Activated T-helper 1 cell treated with anti-CD3 and anti-CD28 coated beads, Interleukin-2, amount 50 U/mL, for 16 hours (primary cell): Measurements from ENCODE around the gene CENPA.
"Not testable (repeated sequence)": the region's sequence is repeated elsewhere in the genome, so short reads cannot be mapped to it uniquely, and the experiment has no call there.

Experiments
- DNase-seq, 2 donors: peaks; one replicate each; pipeline ENCODE4 v3.0.0-alpha.2; 2020; ENCODE audit warnings: low read depth in 1 of 2, low spot score in 1 of 2

The CENPA gene

DNA sequence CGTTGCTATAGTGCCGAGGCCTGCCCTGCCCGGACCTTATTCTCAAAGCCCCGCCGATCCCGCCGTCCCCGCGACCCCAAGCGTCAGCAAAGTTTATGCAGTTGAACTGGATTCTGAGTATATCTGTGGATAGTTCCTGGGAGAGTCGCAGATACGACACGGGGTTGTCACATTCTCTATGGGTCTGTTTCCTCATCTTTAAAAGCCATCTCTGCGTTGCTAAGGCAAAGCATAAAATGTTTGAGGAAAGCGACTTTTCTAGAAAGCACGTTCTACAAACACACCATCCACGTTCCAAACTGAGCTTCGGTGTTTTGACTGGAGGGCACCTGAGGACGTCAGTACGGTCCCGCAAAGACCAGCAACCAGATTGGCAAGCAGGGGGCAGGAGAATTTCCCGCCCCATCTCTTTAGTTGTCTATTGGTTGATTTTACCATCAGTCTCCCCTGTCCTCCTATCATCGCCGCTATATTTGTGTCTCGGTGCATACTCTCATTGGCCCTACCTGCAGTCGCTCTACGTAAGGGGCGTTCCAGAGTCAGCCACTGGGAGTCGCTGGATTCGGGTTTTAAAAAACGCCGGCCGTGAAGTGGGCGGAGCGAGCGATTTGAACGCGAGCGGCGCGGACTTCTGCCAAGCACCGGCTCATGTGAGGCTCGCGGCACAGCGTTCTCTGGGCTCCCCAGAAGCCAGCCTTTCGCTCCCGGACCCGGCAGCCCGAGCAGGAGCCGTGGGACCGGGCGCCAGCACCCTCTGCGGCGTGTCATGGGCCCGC, at the start of gene CENPA:
CENPA (plus strand) TSS at position 626 of the 776 bp plus-strand sequence; CDS start at position 767, 141 bp downstream.
- peak; percentile 88 to 89 for DNase-seq

DNA sequence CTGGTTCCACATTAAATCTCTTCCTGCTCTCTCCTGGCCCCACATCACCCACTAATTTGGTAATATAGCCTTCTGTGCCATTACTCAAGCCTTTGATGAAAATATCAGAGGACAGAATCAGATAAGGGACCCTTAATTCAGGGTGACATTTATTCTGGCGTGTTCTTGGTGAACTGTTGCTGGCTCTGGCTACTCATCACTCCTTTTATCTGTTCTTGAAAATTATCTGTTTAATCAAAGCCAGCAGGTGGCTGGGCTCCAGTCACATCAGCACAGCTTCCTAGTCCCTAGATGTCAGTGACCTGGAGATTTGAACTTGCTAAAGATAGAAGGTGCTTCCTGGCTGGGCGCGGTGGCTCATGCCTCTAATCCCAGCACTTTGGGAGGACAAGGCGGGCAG, 48.6 kb upstream of the CENPA start:
- no peak for DNase-seq

DNA sequence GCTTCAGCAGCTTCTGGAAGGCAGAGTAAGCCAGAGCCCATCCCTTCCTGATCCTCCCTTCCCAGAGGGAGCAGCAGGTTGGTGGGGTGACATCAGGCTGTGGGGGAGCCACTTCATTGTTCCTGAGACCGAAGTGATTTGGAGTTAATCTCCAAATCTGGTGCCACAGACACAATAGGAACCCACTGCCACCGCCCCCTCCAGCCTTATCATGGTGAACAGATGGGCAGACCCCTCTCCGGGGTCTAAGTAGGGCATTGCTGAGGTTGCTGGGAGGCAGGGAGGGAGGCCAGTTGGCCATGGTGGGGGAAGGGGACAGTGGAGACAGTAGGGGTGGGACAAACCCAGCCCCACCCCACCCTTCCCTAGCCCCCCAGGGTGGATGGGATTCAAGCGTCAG, 47.4 kb upstream of the CENPA start:
- DNase-seq, result no peak

DNA sequence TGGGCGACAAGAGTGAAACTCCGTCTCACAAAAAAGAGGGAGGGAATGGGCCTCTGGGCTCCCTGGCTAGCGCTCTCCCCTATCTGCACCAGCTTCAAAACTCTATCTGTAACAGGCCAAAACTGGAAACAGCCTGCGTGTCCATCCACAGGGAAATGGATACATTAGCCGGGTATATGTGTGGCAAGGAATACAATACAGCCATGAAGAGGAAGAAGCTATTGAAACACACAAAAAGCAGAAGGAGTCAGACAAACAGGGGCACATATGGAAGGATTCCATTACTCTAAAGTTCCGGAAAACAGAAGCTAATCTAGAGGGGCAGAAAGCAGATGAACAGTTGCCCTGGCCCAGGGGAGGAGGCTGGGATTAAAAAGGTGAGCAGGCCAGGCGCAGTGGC, 46.3 kb upstream of the CENPA start:
- no peak for DNase-seq

DNA sequence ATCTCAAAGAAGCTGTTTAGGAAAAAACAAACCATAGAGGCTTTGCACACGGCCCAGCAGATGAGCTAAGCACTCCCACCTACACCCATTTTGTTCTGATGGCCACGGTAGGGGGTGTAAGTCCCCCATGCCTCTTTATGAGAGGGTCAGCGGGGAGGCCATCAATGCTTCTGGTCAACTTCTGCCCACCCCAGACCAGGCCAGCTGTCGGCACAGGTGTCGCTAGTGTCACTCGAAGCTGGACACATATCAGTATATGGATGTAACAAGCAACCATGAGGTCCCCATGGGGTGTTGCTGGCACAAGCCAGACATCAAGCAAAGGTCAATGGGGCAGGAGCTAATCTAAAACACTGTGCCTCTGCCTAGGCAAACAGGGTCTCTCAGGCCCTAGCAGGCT, 45.5 kb upstream of the CENPA start:
- DNase-seq, result no peak

DNA sequence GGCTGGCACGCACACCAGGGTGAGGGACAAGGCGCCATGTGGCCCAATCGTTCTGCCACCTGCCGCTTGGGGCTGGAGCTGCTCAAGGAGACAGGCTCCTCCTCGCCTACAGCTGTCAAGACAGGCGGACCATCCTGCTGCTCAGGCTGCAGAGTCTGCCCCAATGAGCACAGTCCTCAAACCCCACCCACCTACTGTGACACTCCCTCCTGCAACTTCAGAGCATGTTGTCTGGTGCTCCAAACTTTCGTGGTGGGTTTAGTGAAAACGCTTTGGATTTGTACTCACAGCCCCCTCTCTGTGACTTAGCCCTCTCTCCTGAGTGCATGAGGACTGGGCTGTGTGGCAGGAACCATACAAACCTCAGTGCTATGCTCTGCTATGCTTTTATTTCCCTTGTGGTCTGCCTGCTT, 45.0 kb upstream of the CENPA start:
- DNase-seq, result no peak

DNA sequence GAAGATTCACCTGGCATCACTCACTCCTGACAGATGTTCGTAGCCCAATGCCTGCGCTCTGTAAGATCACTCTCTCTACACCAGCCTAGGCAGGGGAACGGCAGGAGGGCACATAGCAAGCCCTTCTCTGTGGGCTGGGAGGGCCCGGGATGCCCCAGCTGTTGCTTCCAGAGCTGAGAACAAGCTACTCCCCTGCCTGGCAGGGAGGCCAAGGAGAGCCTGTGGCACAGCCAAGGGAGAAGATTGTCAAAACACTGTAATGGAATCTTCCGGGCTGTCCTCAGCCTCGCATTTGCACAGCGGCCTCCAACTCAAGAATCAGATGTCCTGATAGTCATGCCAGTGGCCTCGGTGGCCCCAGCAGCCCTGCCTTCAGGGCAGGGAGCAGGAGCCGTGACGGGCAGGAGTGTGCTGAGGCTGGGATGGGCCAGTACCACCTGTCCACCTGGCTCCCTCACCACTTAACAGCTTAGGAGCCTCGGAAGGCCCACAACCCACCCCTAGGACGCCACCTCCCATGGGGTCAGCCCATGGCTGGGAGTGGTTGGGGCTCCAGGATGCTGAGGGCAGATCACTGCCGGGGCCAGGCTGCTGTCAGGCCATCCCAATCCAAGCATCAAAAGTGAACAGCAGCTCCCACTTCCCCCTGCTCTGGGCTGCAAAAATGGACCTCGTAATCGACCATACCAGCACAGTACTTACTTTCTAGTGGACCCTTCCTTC, 43.6 kb upstream of the CENPA start:
- DNase-seq, result no peak

DNA sequence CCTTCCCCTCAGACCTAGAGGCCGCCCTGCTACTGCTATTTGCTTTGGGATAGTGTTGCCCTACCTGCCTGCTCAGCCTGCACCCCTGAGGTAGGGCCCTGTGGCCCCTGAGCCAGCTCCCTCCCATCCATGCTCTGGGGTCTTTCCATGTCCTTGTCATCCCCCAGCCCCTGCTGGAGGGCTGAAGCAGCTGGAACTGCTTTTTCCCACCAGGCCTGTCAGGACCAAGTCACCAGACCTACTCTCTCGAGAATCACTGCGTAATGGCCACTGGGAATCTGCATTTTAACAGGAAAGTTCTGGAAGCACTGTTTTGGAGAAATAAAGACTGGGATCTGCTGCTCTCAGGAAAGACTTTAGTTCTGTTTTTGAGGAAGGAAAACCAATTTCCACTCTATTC, 42.0 kb upstream of the CENPA start:
- no peak for DNase-seq

DNA sequence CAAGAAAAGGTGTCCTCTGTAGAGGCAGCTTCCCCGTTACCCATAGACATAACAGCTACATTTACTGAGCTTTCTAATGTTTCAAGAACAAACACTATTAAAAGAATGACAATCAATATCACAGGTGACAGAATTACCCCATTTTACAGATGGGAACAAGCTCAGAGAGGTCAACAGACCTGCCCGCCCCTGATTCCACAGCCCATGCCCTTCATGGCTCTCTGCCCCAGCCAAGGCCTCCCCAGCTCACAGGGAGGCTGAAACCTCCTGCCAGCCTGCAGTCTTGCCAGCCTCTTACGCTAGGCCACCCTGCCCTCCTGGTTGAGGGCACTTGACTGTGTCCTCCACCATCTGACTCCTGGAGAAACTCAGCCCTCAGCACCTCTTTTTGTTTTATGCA, 40.9 kb upstream of the CENPA start:
- no peak for DNase-seq

DNA sequence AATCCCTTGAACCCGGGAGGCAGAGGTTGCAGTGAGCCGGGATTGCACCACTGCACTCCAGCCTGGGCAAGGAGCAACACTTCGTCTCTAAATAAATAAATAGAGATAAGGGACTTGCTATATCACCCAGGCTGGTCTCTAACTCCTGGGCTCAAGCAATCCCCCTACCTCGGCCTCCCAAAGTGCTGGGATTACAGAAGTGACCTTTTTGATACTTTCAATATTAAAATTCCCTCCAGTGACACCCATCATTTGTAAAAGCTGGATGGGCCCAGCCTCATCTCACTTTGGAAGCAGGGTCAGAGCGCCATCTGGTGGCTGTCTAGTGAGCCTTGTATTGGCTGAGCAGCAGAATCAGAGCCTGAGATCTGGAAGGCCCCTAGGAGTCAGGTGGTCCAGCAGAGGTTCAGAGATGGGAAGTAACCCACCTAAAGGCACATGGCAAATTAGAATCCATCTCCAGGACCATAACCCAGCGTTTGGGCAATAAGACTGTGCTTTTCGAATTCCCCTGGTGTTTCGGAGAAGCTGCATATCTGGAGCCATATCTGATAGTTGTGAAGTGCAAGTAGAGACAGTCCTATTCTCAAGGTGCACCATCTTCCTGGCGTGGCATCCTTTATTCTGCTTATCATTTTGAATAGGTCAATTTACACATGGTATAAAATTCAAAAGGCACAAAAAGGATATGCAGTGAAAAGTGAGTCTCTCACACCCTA, 40.1 kb upstream of the CENPA start:
- peak; percentile 53 to 66 for DNase-seq

DNA sequence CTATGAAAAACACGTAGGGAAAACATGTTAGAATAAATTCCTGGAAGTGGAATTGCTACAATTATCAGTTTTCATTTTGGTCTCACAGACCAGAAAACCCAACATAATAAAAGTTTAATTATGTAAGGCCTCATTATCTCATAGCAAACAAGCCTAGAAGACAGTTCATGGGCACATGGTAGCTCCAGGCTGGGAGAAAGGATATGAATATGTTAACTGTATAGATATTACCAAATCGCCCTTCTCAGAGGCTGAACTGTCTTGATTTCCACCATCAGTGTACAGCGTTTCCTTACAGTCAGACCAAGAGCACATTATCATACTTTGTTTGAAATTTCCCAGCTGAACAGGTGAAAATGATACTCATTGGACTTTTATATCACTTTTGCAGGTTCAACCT, 38.9 kb upstream of the CENPA start:
- no peak for DNase-seq

DNA sequence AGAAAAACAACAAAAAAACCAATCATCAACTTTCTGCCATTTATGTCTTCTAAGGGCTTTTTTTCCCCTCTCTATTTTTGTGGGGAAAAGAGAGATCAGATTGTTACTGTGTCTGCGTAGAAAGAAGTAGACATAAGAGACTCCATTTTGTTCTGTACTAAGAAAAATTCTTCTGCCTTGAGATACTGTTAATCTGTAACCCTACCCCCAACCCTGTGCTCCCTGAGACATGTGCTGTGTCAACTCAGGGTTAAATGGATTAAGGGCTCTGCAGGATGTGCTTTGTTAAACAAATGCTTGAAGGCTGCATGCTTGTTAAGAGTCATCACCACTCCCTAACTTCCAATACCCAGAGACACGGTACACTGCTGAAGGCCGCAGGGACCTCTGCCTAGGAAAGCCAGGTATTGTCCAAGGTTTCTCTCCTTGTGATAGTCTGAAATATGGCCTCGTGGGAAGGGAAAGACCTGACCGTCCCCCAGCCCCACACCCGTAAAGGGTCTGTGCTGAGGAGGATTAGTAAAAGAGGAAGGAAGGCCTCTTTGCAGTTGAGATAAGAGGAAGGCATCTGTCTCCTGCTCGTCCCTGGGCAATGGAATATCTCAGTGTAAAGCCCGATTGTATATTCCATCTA, 36.0 kb upstream of the CENPA start:
- not testable (repeated sequence) for DNase-seq

DNA sequence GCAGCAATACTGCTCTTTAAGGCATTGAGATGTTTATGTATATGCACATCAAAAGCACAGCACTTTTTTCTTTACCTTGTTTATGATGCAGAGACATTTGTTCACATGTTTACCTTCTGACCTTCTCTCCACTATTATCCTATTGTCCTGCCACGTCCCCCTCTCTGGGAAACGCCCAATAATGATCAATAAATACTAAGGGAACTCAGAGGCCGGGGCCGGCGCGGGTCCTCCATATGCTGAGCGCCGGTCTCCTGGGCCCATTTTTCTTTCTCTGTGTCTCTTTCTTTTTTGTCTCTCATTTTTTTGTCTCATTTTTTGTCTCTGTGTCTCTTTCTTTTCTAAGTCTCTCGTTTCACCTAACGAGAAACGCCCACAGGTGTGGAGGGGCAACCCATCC, 35.4 kb upstream of the CENPA start:
- not testable (repeated sequence) for DNase-seq

DNA sequence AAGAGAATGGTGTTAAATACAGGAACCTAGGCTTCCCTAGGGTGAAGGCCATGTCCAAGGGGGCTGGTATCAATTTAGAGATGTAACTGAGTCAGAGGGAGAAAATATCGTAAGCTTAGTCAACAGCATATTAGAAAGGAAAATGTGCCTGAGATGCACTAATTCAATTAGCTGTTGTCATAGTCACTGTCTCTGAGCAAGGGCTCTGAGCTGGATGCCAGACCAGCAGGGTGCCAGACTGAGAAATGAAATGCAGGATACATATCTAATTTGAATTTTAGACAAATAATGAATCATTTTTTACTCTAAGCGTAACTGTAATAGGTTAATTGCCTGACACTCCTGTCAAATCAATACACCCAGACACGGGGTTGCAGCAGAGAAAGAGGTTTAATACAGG, 33.2 kb upstream of the CENPA start:
- DNase-seq, result no peak

DNA sequence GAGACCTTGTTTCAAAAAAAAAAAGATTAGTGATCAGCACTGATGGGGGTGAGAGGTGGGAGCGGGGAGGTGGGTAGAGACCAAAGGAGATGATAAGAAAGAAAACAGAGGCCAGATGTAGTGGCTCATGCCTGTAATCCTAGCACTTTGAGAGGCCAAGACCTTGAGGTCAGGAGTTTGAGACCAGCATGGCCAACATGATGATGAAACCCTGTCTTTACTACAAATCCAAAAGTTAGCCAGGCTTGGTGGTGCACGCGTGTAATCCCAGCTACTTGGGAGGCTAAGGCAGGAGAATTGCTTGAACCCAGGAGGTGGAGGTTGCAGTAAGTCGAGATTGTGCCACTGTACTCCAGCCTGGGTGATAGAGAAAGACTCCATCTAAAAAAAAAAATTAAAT, 31.3 kb upstream of the CENPA start:
- no peak for DNase-seq

DNA sequence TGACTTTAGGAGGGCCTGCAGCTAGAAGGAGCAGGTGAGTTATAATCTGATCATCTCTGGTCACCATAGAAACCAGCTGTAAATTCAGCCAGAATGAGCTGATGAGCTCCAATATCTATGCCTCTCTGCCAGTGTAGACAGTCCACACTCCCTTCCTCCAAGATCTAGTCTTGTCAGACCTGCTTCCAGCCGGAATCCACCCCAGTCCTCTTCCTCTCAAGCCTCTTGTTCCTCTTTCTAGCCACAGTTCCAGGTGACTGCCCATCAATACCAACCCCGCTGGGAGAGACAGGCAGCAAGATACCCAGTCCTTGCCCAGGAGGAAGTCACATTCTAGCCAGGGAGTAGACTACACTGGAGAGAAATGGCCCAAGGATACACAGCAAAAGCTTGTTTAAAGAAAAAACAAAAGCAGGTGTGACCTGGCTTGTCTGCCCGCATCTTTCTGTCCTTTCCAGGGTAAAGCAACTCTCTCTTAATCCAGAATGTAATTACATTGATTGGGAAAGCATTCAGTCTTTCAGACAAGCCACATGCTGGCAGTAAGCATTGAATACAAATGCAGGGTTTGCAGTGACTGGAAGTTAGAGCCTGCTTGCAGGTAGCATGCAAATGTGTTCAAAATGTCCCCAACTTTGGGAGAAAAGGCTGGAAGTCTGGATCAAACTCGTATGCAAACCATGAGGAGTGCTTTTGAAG, 30.7 kb upstream of the CENPA start:
- DNase-seq, result no peak

DNA sequence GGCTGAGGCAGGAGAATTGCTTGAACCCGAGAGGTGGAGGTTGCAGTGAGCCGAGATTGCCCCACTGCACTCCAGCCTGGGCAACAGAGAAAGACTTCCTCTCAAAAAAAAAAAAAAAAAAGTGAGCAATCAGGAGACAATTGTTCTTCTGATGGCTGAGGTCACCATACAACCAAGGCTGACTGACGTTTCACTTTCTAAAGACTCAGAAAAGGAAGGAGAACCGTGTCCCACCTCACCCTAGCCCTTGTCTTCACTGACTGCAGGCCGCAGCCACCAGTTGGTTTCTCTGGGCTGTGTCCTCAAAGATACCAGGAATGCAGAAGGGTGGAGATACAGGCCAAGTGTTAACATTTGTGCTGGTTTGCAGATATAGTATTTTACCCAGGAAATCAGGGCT, 29.5 kb upstream of the CENPA start:
- no peak for DNase-seq

DNA sequence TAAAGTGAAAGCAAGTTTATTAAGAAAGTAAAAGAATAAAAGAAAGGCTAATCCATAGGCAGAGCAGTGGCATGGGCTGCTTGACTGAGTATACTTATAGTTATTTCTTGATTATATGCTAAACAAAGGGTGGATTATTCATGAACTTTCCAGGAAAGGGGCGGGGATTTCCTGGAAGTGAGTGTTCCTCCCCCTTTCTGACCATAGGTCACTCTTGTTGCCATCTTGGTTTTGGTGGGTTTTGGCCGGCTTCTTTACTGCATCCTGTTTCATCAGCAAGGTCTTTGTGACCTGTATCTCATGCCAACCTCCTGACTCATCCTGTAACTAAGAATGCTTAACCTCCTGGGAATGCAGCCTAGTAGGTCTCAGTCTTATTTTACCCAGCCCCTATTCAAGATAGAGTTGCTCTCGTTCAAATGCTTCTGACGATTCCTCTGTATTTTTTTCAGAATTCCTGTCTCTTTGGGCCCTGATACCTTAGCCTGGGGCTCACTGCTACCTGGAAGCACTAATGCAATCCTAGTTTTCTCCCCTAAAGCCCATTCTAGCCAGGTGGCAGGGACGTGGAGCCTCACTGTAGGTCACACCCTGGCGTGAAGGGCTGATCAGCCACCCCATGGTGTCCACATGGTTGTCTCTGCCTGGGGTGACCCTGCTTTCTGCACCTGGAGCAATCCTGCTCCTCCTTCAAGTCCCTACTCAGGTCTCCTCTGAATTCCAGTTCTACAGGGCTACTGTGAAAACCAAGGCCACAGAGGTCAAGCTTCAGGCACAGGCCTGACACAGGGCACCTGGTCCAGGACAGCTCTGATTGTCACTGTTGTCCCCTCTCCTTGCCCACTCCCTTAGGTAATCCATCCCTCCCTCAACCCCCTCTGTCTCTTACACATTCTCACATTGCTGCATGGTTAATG, 27.7 kb upstream of the CENPA start:
- no peak for DNase-seq

DNA sequence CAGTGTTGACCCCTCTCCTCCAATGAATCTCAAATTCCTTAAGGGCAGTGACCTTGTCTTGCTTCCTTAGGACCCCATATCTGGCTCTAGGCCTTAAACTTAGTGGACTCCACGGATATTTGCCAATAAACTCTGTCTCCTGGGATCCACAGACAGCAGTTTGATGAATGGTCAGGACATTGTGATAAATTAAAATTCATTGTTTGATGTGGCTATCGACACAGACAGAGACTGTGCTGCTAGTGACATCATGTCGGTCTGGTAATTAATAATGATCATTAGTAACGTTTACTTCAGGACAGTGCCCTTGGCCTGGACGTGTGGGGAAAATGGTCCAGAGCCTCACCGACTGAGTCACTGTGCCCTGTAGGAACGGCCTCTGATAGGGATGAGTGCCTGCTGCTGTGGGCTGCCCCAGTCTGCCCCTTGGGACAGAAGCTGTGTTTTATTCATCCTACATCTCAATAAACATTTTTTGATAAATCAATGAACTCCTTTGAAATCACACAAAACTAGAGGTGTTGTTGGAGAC, 27.0 kb upstream of the CENPA start:
- DNase-seq, result no peak

DNA sequence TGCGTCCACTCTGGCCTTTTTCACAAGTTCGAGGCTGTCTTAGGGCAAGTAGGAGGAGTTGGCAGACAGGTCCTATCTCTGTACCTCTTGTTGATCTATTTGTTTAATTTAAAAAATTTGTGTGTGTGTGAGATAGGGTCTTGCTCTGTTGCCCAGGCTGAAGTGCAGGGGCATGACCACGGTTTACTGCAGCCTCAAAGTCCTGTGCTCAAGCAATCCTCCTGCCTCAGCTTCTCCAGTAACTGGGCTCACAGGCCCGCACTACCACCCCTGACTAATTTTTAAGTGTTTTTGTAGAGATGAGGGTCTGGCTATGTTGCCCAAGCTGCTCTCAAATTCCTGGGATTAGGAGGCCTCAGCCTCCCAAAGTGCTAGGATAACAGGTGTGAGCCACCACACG, 26.0 kb upstream of the CENPA start:
- DNase-seq, result no peak
